Stimulated activated CD4-positive, alpha-beta T cell treated with anti-CD3 and anti-CD28 coated beads, TNF-alpha, amount 100 ng/mL, for 1 hour (primary cell): ENCODE data around the gene NSL1.

Source experiments
- DNase-seq, 3 donors: peaks; one replicate each; pipeline ENCODE4 v3.0.0-alpha.2; 2020; ENCODE audit warnings: low read depth in 3 of 3, low spot score in 1 of 3

NSL1 gene

GRCh38 chr1:212687811-212688210, 103.8 kb downstream of the NSL1 start:
- DNase-seq, result no peak

- DNase-seq, result no peak
Measured at GRCh38 chr1:212686591-212686990, 105.0 kb downstream of the NSL1 start.

GRCh38 chr1:212686069-212686468, 105.5 kb downstream of the NSL1 start:
- no peak for DNase-seq

- DNase-seq, result no peak
Measured at GRCh38 chr1:212685429-212685828, 106.1 kb downstream of the NSL1 start.

- no peak for DNase-seq
Measured at GRCh38 chr1:212684521-212685090, 107.0 kb downstream of the NSL1 start.

GRCh38 chr1:212684076-212684475, 107.5 kb downstream of the NSL1 start:
- DNase-seq, result no peak

- DNase-seq, result no peak
Measured at GRCh38 chr1:212683357-212683722, 108.2 kb downstream of the NSL1 start.

- no peak for DNase-seq
Measured at GRCh38 chr1:212680680-212681389, 110.7 kb downstream of the NSL1 start.

- DNase-seq, result no peak
Measured at GRCh38 chr1:212678456-212679410, 112.8 kb downstream of the NSL1 start.

GRCh38 chr1:212677573-212677972, 114.0 kb downstream of the NSL1 start:
- DNase-seq, result no peak

- DNase-seq, result no peak
Measured at GRCh38 chr1:212677136-212677535, 114.4 kb downstream of the NSL1 start.
